HG03025 (cell line): ENCODE data around the gene HACE1.
"Not testable (repeated sequence)": the region's sequence is repeated elsewhere in the genome, so short reads cannot be mapped to it uniquely, and the experiment has no call there.

Source experiments
- ATAC-seq: cut with Tn5 transposase; IDR thresholded peaks from one replicate; pipeline ENCODE4 v1.9.1; 2021; ENCODE audit warnings: mild to moderate bottlenecking, moderate library complexity; ENCODE audit not compliant: unreplicated experiment, low FRiP score

Gene HACE1

GRCh38 chr6:104750449-104750848 is 109.3 kb downstream of the HACE1 start:
- ATAC-seq = no peak

GRCh38 chr6:104739124-104739523 is 120.6 kb downstream of the HACE1 start:
- not testable (repeated sequence) for ATAC-seq

- not testable (repeated sequence) for ATAC-seq
Observed at GRCh38 chr6:104737567-104737966, 122.2 kb downstream of the HACE1 start.

GRCh38 chr6:104736545-104736944 is 123.2 kb downstream of the HACE1 start:
- ATAC-seq = no peak

GRCh38 chr6:104730450-104730849 is 129.3 kb downstream of the HACE1 start:
- ATAC-seq = no peak

- ATAC-seq = no peak
Observed at GRCh38 chr6:104729433-104729832, 130.3 kb downstream of the HACE1 start.

- no peak for ATAC-seq
Observed at GRCh38 chr6:104728448-104728847, 131.3 kb downstream of the HACE1 start.

- ATAC-seq = no peak
Observed at GRCh38 chr6:104718672-104719071, 141.0 kb downstream of the HACE1 start.

GRCh38 chr6:104716858-104717257 is 142.9 kb downstream of the HACE1 start:
- ATAC-seq = no peak

- no peak for ATAC-seq
Observed at GRCh38 chr6:104714796-104715195, 144.9 kb downstream of the HACE1 start.

GRCh38 chr6:104713982-104714381 is 145.7 kb downstream of the HACE1 start:
- ATAC-seq = no peak

- no peak for ATAC-seq
Observed at GRCh38 chr6:104711371-104711770, 148.3 kb downstream of the HACE1 start.

GRCh38 chr6:104710543-104711335 is 149.0 kb downstream of the HACE1 start:
- no peak for ATAC-seq

- no peak for ATAC-seq
Observed at GRCh38 chr6:104705916-104706442, 153.7 kb downstream of the HACE1 start.

- ATAC-seq = no peak
Observed at GRCh38 chr6:104705095-104705707, 154.5 kb downstream of the HACE1 start.

- ATAC-seq = no peak
Observed at GRCh38 chr6:104704191-104704590, 155.5 kb downstream of the HACE1 start.

GRCh38 chr6:104702126-104702841 is 157.4 kb downstream of the HACE1 start:
- ATAC-seq = no peak

GRCh38 chr6:104700371-104701185 is 159.1 kb downstream of the HACE1 start:
- ATAC-seq = no peak

- ATAC-seq = no peak
Observed at GRCh38 chr6:104699593-104700329, 160.0 kb downstream of the HACE1 start.

GRCh38 chr6:104698979-104699378 is 160.7 kb downstream of the HACE1 start:
- ATAC-seq = no peak
